Stomach (tissue), 4 donors: ENCODE data around the gene RMDN3.

Experiments
- POLR2A ChIP-seq, 4 donors: fragments of 450-650 bp; IDR thresholded peaks; one replicate each; pipeline ENCODE4 v1.6.1; 2016; ENCODE audit warnings: antibody characterized with exemption in 4 of 4, control low read depth in 2 of 4, mild to moderate bottlenecking in 1 of 4, moderate library complexity in 1 of 4
- POLR2AphosphoS5 ChIP-seq, 3 donors: sonication (generic); formaldehyde crosslinking; IDR thresholded peaks; one replicate each; pipeline ENCODE4 v1.6.1; 2016; ENCODE audit warnings: antibody characterized with exemption in 3 of 3
- TF ChIP-seq, protein P1 (sequence below), 7 experiments: fragments of 450-650 bp in 4 of 7; fragments of 200-600 bp in 3 of 7; sonication (generic) in 3 of 7; IDR thresholded peaks; one replicate each; pipeline ENCODE4 v1.5.1; 2016 to 2019; ENCODE audit warnings: antibody characterized with exemption in 7 of 7, control low read depth in 2 of 7, mild to moderate bottlenecking in 1 of 7

DNA sequence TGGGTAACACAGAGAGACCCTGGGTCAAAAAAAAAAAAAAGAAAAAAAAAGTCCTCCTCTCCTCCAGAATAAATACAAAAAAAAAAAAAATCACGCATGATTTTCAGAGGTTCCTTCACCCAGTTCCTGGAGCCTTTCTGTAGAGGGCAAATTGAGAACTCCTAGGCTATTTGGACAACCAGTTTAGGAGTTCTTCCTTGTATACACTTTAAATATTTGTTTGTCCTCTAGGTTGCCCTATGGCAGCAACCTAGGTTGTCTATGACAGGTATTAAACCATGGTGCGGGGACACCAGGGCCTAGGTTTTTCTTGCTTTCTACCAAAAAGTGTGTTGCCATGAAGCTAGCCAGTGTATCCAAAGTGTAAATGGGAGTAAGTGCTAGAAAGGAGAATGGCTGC, 48.0 kb upstream of the RMDN3 start:
- no peak for TF ChIP-seq POLR2AphosphoS5 (IDR thresholded peaks at IDR 0.05)
- TF ChIP-seq POLR2A (IDR thresholded peaks at IDR 0.05): no peak
- TF ChIP-seq, protein P1, sequence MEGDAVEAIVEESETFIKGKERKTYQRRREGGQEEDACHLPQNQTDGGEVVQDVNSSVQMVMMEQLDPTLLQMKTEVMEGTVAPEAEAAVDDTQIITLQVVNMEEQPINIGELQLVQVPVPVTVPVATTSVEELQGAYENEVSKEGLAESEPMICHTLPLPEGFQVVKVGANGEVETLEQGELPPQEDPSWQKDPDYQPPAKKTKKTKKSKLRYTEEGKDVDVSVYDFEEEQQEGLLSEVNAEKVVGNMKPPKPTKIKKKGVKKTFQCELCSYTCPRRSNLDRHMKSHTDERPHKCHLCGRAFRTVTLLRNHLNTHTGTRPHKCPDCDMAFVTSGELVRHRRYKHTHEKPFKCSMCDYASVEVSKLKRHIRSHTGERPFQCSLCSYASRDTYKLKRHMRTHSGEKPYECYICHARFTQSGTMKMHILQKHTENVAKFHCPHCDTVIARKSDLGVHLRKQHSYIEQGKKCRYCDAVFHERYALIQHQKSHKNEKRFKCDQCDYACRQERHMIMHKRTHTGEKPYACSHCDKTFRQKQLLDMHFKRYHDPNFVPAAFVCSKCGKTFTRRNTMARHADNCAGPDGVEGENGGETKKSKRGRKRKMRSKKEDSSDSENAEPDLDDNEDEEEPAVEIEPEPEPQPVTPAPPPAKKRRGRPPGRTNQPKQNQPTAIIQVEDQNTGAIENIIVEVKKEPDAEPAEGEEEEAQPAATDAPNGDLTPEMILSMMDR (IDR thresholded peaks at IDR 0.05): no peak
